Stimulated activated CD8-positive, alpha-beta memory T cell treated with anti-CD3 and anti-CD28 coated beads, Interleukin-4, amount 100 ng/mL, for 4 hours (primary cell): ENCODE data around the gene SORCS2.

Experiments used
- DNase-seq, 2 donors: peaks; one replicate each; pipeline ENCODE4 v3.0.0-alpha.2; 2020; ENCODE audit warnings: low read depth in 2 of 2, low spot score in 1 of 2

Gene SORCS2

GRCh38 chr4:7487998-7488671 is 295.8 kb downstream of the SORCS2 start:
- DNase-seq, result no peak

- no peak for DNase-seq
These were observed 299.6 kb downstream of the SORCS2 start for GRCh38 chr4:7491915-7492314.

- DNase-seq, result no peak
These were observed 306.3 kb downstream of the SORCS2 start for GRCh38 chr4:7498446-7499200.

GRCh38 chr4:7499661-7500060 is 307.3 kb downstream of the SORCS2 start:
- DNase-seq, result no peak

- DNase-seq, result no peak
These were observed 308.1 kb downstream of the SORCS2 start for GRCh38 chr4:7500404-7500803.

- no peak for DNase-seq
These were observed 309.0 kb downstream of the SORCS2 start for GRCh38 chr4:7501314-7501713.

- no peak for DNase-seq
These were observed 309.5 kb downstream of the SORCS2 start for GRCh38 chr4:7501873-7502272.

- no peak for DNase-seq
These were observed 311.4 kb downstream of the SORCS2 start for GRCh38 chr4:7503559-7504249.

GRCh38 chr4:7505116-7505900 is 313.0 kb downstream of the SORCS2 start:
- DNase-seq, result no peak

GRCh38 chr4:7506119-7506518 is 313.8 kb downstream of the SORCS2 start:
- no peak for DNase-seq

GRCh38 chr4:7506572-7506971 is 314.2 kb downstream of the SORCS2 start:
- DNase-seq, result no peak

- no peak for DNase-seq
These were observed 315.0 kb downstream of the SORCS2 start for GRCh38 chr4:7507381-7507780.

- no peak for DNase-seq
These were observed 317.7 kb downstream of the SORCS2 start for GRCh38 chr4:7510066-7510465.

- no peak for DNase-seq
These were observed 318.2 kb downstream of the SORCS2 start for GRCh38 chr4:7510538-7510937.

- DNase-seq, result no peak
These were observed 319.2 kb downstream of the SORCS2 start for GRCh38 chr4:7511525-7511924.

- DNase-seq, result no peak
These were observed 320.1 kb downstream of the SORCS2 start for GRCh38 chr4:7512428-7512827.

GRCh38 chr4:7512946-7513345 is 320.6 kb downstream of the SORCS2 start:
- DNase-seq, result no peak

GRCh38 chr4:7513671-7514070 is 321.3 kb downstream of the SORCS2 start:
- no peak for DNase-seq

- DNase-seq, result no peak
These were observed 321.9 kb downstream of the SORCS2 start for GRCh38 chr4:7514281-7514680.

- DNase-seq, result no peak
These were observed 322.5 kb downstream of the SORCS2 start for GRCh38 chr4:7514789-7515188.

GRCh38 chr4:7515390-7515902 is 323.1 kb downstream of the SORCS2 start:
- no peak for DNase-seq
